ENCODE data around the gene FCER1G. TPM values are rescaled to one million over a fixed set of nuclear protein-coding genes. Genes with fewer than 3 reads are reported as not detected.

FCER1G gene
- total RNA-seq, 8 experiments from 2014 or later: 0.75 to 1.4 TPM; not detected in 6

- ATAC-seq (replicated peaks in 6 of 8): no peak
- no peak overlapping the region for H3K27ac ChIP-seq
- WGBS, 10 experiments: 29 to 89% (median 67%) methylated on average over 1 to 2 of the region's 2 CpGs; no CpG with 5 or more reads in 4 of the 10 experiments
- peaks cover 0 to 7% of the 10 kb centered on the region in 2 donors for H3K4me1 ChIP-seq (replicated peaks in 1 of 2)
- no peak overlapping the region for H3K4me3 ChIP-seq
- in situ Hi-C loops (cut with MboI; ENCODE audit: low pct_unique_long_range_greater_than_20kb in 2 of 9, low sequenced_read_pairs in 9 of 9, unreplicated experiment in 9 of 9): no loop called here
Measured at GRCh38 chr1:161266836-161267235, 51.7 kb downstream of the FCER1G start.

- ATAC-seq (replicated peaks in 6 of 8): no peak
- Histone ChIP-seq H3K4me1 (replicated peaks in 1 of 2) (peaks cover 0 to 7% of the 10 kb centered on the region in 2 donors), H3K27ac (no peak overlapping the region), H3K4me3 (no peak overlapping the region)
- in situ Hi-C loops (cut with MboI; ENCODE audit: low pct_unique_long_range_greater_than_20kb in 2 of 9, low sequenced_read_pairs in 9 of 9, unreplicated experiment in 9 of 9): no loop called here
- 14 to 100% (median 67%) methylated on average over 1 to 3 of the region's 3 CpGs; no CpG with 5 or more reads in 5 of the 10 experiments for WGBS, 10 experiments
Measured at GRCh38 chr1:161267321-161267720, 52.2 kb downstream of the FCER1G start.

Other genes starting within 250 kb of the FCER1G start
- gene F11R, start 194.1 kb upstream of the FCER1G start, total RNA-seq: 10 to 100 TPM in 1 of 8 experiments, 1 to 10 TPM in 7; 1.4 to 14.5 (median 5.2) TPM
- gene TSTD1, start 176.3 kb upstream of the FCER1G start, total RNA-seq: 10 to 100 TPM in 1 of 8 experiments, 1 to 10 TPM in 4, under 1 TPM in 1, not detected in 2; 0.46 to 13.4 (median 1.9) TPM
- 100 to 1,000 TPM in 3 of 8 experiments, 10 to 100 TPM in 5; 60.3 to 156 (median 85.6) TPM for gene USF1, start 169.3 kb upstream of the FCER1G start, total RNA-seq
- 1 to 10 TPM in 5 of 8 experiments, under 1 TPM in 3; 0.64 to 2.8 (median 1.3) TPM for gene ARHGAP30, start 145.4 kb upstream of the FCER1G start, total RNA-seq
- gene NECTIN4, start 125.7 kb upstream of the FCER1G start, total RNA-seq: 10 to 100 TPM in 1 of 8 experiments, 1 to 10 TPM in 2, under 1 TPM in 4, not detected in 1; 0.14 to 29.1 (median 0.85) TPM
- 10 to 100 TPM in 5 of 8 experiments, 1 to 10 TPM in 2, not detected in 1; 1.5 to 38.5 (median 30.0) TPM for gene KLHDC9, start 116.9 kb upstream of the FCER1G start, total RNA-seq
- 100 to 1,000 TPM in 7 of 8 experiments, 10 to 100 TPM in 1; 99.1 to 356 (median 197) TPM for gene PFDN2, start 97.3 kb upstream of the FCER1G start, total RNA-seq
- 10 to 100 TPM; 27.7 to 59.0 (median 45.7) TPM for gene NIT1, start 97.2 kb upstream of the FCER1G start, total RNA-seq
- 10 to 100 TPM; 12.6 to 34.4 (median 23.0) TPM for gene DEDD, start 82.6 kb upstream of the FCER1G start, total RNA-seq
- 100 to 1,000 TPM in 2 of 8 experiments, 10 to 100 TPM in 6; 49.7 to 124 (median 91.4) TPM for gene UFC1, start 61.3 kb upstream of the FCER1G start, total RNA-seq
- 10 to 100 TPM; 11.2 to 30.4 (median 22.8) TPM for gene USP21, start 55.8 kb upstream of the FCER1G start, total RNA-seq
- 10 to 100 TPM; 18.4 to 86.8 (median 39.6) TPM for gene PPOX, start 48.9 kb upstream of the FCER1G start, total RNA-seq
- 10 to 100 TPM; 32.2 to 50.4 (median 39.9) TPM for gene B4GALT3, start 37.8 kb upstream of the FCER1G start, total RNA-seq
- 10 to 100 TPM in 3 of 8 experiments, 1 to 10 TPM in 3, under 1 TPM in 2; 0.33 to 18.5 (median 2.3) TPM for gene ADAMTS4, start 16.2 kb upstream of the FCER1G start, total RNA-seq
- gene NDUFS2, start 12.9 kb upstream of the FCER1G start, total RNA-seq: 100 to 1,000 TPM in 7 of 8 experiments, 10 to 100 TPM in 1; 87.8 to 151 (median 125) TPM
- gene APOA2, start 8.3 kb downstream of the FCER1G start, total RNA-seq: 1 to 10 TPM in 1 of 8 experiments, not detected in 7; 2.3 TPM
- gene TOMM40L, start 10.8 kb downstream of the FCER1G start, total RNA-seq: 10 to 100 TPM in 7 of 8 experiments, 1 to 10 TPM in 1; 5.1 to 24.3 (median 17.3) TPM
- gene NR1I3, start 22.9 kb downstream of the FCER1G start, total RNA-seq: 1 to 10 TPM; 1.2 to 6.1 (median 3.7) TPM
- gene PCP4L1, start 43.5 kb downstream of the FCER1G start, total RNA-seq: 1 to 10 TPM in 2 of 8 experiments, under 1 TPM in 5, not detected in 1; 0.32 to 3.9 (median 0.59) TPM
- gene MPZ, start 94.7 kb downstream of the FCER1G start, total RNA-seq: 1 to 10 TPM; 1.0 to 8.7 (median 2.2) TPM
- 100 to 1,000 TPM in 4 of 8 experiments, 10 to 100 TPM in 4; 24.6 to 179 (median 77.7) TPM for gene SDHC, start 99.1 kb downstream of the FCER1G start, total RNA-seq
- gene CFAP126, start 152.6 kb downstream of the FCER1G start, total RNA-seq: 100 to 1,000 TPM in 1 of 8 experiments, 1 to 10 TPM in 1, not detected in 6; 4.6 to 128 TPM